ENCODE data around the gene SERPINB6.
"Not testable (repeated sequence)": the region's sequence is repeated elsewhere in the genome, so short reads cannot be mapped to it uniquely, and the experiment has no call there.

SERPINB6 gene

GRCh38 chr6:2911171-2911570, 60.2 kb downstream of the SERPINB6 start:
- no peak for DNase-seq (ENCODE audit: low read depth)
- no peak overlapping the region for H3K4me3 ChIP-seq (ENCODE audit: low read depth, low read length)
- no peak for TF ChIP-seq CTCF (conservative IDR thresholded peaks at IDR 0.05; ENCODE audit: low read depth, low read length)

GRCh38 chr6:2909718-2910117, 61.6 kb downstream of the SERPINB6 start:
- peak; percentile 46 for DNase-seq (ENCODE audit: low read depth)
- H3K4me3 ChIP-seq (ENCODE audit: low read depth, low read length), result no peak overlapping the region
- no peak for TF ChIP-seq CTCF (conservative IDR thresholded peaks at IDR 0.05; ENCODE audit: low read depth, low read length)

- not testable (repeated sequence) for DNase-seq (ENCODE audit: low read depth); H3K4me3 ChIP-seq (ENCODE audit: low read depth, low read length)
Measured at GRCh38 chr6:2909051-2909606, 62.2 kb downstream of the SERPINB6 start.

- DNase-seq (ENCODE audit: low read depth), result peak; percentile 61
- H3K4me3 ChIP-seq (ENCODE audit: low read depth, low read length), result not testable (repeated sequence)
Measured at GRCh38 chr6:2908516-2908915, 62.9 kb downstream of the SERPINB6 start.

GRCh38 chr6:2903411-2904185, 67.8 kb downstream of the SERPINB6 start:
- H3K4me3 ChIP-seq (ENCODE audit: low read depth, low read length), result peak overlapping the region; percentile 83
- not testable (repeated sequence) for DNase-seq (ENCODE audit: low read depth)

GRCh38 chr6:2901645-2902502, 69.5 kb downstream of the SERPINB6 start:
- DNase-seq (ENCODE audit: low read depth), result not testable (repeated sequence)
- peak overlapping the region; percentile 83 for H3K4me3 ChIP-seq (ENCODE audit: low read depth, low read length)

- TF ChIP-seq CTCF (conservative IDR thresholded peaks at IDR 0.05; ENCODE audit: low read depth, low read length), result no peak
- peak; percentile 38 for DNase-seq (ENCODE audit: low read depth)
- peak overlapping the region; percentile 34 for H3K4me3 ChIP-seq (ENCODE audit: low read depth, low read length)
Measured at GRCh38 chr6:2900821-2901644, 70.3 kb downstream of the SERPINB6 start.

- TF ChIP-seq CTCF (conservative IDR thresholded peaks at IDR 0.05; ENCODE audit: low read depth, low read length), result no peak
- H3K4me3 ChIP-seq (ENCODE audit: low read depth, low read length), result no peak overlapping the region
Measured at GRCh38 chr6:2900221-2900807, 71.1 kb downstream of the SERPINB6 start.

More at GRCh38 chr6:2900221-2900807, 71.1 kb downstream of the SERPINB6 start:
- DNase-seq (ENCODE audit: low read depth), result no peak

All from choroid plexus epithelial cell (primary cell).